ENCODE measurements around the gene TMEM130. TPM values are rescaled to one million over a fixed set of nuclear protein-coding genes. Genes with fewer than 3 reads are reported as not detected.

TMEM130 gene
- total RNA-seq, 4 donors from 2014 or later = 0.15 to 4.8 (median 1.2) TPM

DNA sequence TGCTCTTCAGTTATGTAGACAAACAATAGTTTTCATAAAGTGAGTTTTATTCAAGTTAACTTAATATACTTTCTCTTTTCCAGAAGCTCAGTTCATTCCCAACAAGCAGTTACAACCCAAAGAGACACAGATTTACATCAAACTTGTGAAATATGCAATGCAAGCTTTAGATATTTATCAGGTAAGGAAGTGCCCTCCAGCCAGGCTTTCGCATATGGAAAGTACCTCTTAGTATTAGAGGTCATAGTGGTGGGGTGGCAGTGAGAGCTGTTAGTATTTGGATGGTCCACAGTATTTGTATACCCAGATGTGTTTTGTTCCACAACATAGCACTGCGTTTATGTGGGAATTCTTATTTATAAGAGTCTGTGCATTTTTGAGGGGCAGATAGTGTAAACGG lies 40.6 kb upstream of the TMEM130 start:
- WGBS, 2 donors (ENCODE audit: low coverage in 1 of 2) = 87 to 97% methylated on average over 3 of the region's 3 CpGs
- Histone ChIP-seq H3K9me3 (no peaks in the 10 kb centered on the region), H3K4me3 (no peak overlapping the region), H3K27ac (no peak overlapping the region), H3K27me3 (no peaks in the 10 kb centered on the region), H3K4me1 (no peaks in the 10 kb centered on the region), H3K36me3 (peaks cover 3 to 97% of the 10 kb centered on the region in 2 donors)
- no peak for ATAC-seq
- no peak for TF ChIP-seq POLR2A (IDR thresholded peaks at IDR 0.05)
- no peak for TF ChIP-seq EP300 (IDR thresholded peaks at IDR 0.05)
- no peak for TF ChIP-seq POLR2AphosphoS5 (IDR thresholded peaks at IDR 0.05)
- TF ChIP-seq, protein P1, sequence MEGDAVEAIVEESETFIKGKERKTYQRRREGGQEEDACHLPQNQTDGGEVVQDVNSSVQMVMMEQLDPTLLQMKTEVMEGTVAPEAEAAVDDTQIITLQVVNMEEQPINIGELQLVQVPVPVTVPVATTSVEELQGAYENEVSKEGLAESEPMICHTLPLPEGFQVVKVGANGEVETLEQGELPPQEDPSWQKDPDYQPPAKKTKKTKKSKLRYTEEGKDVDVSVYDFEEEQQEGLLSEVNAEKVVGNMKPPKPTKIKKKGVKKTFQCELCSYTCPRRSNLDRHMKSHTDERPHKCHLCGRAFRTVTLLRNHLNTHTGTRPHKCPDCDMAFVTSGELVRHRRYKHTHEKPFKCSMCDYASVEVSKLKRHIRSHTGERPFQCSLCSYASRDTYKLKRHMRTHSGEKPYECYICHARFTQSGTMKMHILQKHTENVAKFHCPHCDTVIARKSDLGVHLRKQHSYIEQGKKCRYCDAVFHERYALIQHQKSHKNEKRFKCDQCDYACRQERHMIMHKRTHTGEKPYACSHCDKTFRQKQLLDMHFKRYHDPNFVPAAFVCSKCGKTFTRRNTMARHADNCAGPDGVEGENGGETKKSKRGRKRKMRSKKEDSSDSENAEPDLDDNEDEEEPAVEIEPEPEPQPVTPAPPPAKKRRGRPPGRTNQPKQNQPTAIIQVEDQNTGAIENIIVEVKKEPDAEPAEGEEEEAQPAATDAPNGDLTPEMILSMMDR (IDR thresholded peaks at IDR 0.05) = no peak

DNA sequence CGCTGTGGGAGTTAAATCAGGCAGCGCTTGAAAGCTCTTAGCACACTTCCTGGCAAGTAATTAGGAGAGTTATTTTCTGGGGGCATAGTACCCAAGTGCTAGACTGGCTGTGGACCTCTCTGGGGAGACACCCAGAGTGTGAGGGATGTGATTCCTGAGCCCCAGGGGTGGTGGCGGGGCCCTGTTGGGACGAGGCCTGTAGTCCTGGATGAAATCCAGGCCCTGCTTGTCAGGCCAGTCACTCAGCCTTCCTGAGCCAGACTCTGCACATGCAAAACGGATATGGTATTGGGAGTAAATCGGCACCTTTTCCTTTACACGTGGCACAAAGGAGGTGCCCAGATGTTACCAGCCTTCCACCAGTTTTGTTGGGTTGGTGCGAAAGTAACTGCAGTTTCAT lies 39.7 kb upstream of the TMEM130 start:
- Histone ChIP-seq H3K36me3 (peaks cover 3 to 100% of the 10 kb centered on the region in 2 donors), H3K4me1 (no peaks in the 10 kb centered on the region), H3K9me3 (no peaks in the 10 kb centered on the region), H3K27me3 (no peaks in the 10 kb centered on the region), H3K4me3 (no peak overlapping the region), H3K27ac (no peak overlapping the region)
- TF ChIP-seq POLR2AphosphoS5 (IDR thresholded peaks at IDR 0.05) (no peak), EP300 (IDR thresholded peaks at IDR 0.05) (no peak)
- TF ChIP-seq, protein P1 (IDR thresholded peaks at IDR 0.05) = no peak
- no peak for ATAC-seq
- WGBS, 2 donors (ENCODE audit: low coverage in 1 of 2) = 84 to 95% methylated on average over 4 to 6 of the region's 8 CpGs

DNA sequence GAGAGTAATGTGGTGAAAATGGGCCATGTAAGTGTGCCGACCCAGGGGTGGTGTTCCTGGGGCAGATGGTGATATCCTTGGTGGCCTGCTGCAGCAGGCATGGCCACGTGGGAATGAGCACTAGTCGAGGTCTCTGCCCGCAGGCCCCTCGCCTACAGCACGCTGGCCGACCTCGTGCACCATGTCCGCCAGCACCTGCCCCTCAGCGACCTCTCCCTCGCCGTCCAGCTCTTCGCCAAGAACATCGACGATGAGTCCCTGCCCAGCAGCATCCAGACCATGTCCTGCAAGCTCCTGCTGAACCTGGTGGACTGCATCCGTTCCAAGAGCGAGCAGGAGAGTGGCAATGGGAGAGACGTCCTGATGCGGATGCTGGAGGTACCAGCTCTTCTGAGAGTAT lies 38.8 kb upstream of the TMEM130 start:
- no peak overlapping the region for H3K4me3 ChIP-seq
- no peaks in the 10 kb centered on the region for H3K27me3 ChIP-seq
- no peaks in the 10 kb centered on the region for H3K9me3 ChIP-seq
- no peak overlapping the region for H3K27ac ChIP-seq
- H3K4me1 ChIP-seq = no peaks in the 10 kb centered on the region
- 90 to 94% methylated on average over 8 to 18 of the region's 19 CpGs for WGBS, 2 donors (ENCODE audit: low coverage in 1 of 2)
- peaks cover 3 to 100% of the 10 kb centered on the region in 2 donors for H3K36me3 ChIP-seq
- ATAC-seq = no peak
- TF ChIP-seq, protein P1 (IDR thresholded peaks at IDR 0.05) = no peak
- TF ChIP-seq EP300 (IDR thresholded peaks at IDR 0.05) (no peak), POLR2AphosphoS5 (IDR thresholded peaks at IDR 0.05) (no peak), POLR2A (IDR thresholded peaks at IDR 0.05) (no peak)

DNA sequence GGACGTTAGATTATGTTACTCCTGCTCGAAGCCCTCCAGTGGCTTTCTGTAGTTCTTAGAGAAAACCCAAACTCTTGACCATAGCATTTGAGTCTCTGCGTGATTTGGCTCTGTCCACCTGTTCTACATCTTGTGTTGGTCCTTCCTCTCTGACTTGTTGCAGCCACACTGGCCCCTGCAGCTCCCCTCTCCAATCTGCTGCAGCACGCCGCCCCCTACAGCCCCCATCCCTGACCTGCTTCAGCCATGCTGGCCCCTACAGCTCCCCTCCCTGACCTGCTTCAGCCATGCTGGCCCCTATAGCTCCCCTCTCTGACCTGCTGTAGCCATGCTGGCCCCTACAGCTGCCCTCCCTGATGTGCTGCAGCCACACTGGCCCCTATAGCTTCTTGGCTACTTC lies 37.8 kb upstream of the TMEM130 start:
- Histone ChIP-seq H3K4me1 (no peaks in the 10 kb centered on the region), H3K27me3 (no peaks in the 10 kb centered on the region), H3K4me3 (no peak overlapping the region), H3K36me3 (peaks cover 3 to 100% of the 10 kb centered on the region in 2 donors), H3K27ac (no peak overlapping the region), H3K9me3 (no peaks in the 10 kb centered on the region)
- ATAC-seq = no peak
- WGBS, 2 donors (ENCODE audit: low coverage in 1 of 2) = 88 to 89% methylated on average over 5 of the region's 5 CpGs
- no peak for TF ChIP-seq POLR2AphosphoS5 (IDR thresholded peaks at IDR 0.05)
- no peak for TF ChIP-seq EP300 (IDR thresholded peaks at IDR 0.05)
- TF ChIP-seq, protein P1 (IDR thresholded peaks at IDR 0.05) = no peak
- no peak for TF ChIP-seq POLR2A (IDR thresholded peaks at IDR 0.05)

DNA sequence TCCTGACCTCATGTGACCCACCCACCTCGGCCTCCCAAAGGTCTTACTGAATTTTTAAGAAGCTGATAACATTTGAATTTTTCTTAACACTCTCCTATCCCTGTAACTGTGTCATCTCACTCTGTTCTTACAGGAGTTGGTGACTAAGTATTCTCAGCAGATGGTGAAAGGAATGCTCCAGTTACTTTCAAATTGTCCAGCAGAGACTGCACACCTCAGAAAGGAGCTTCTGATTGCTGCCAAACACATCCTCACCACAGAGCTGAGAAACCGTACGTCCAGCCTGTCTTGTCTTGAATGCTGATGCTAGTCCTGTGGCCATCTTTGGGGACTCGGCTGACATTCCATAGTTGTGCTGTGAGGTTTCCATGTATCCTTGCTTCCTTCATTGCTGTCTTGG lies 33.4 kb upstream of the TMEM130 start:
- no peaks in the 10 kb centered on the region for H3K4me1 ChIP-seq
- WGBS, 2 donors (ENCODE audit: low coverage in 1 of 2) = 92 to 100% methylated on average over 1 to 4 of the region's 4 CpGs

More for the DNA sequence above, 33.4 kb upstream of the TMEM130 start:
- Histone ChIP-seq H3K36me3 (peaks cover 12 to 100% of the 10 kb centered on the region in 2 donors), H3K27ac (no peak overlapping the region), H3K4me3 (no peak overlapping the region), H3K27me3 (no peaks in the 10 kb centered on the region), H3K9me3 (no peaks in the 10 kb centered on the region)
- no peak for ATAC-seq
- TF ChIP-seq, protein P1 (IDR thresholded peaks at IDR 0.05) = no peak
- no peak for TF ChIP-seq POLR2AphosphoS5 (IDR thresholded peaks at IDR 0.05)
- TF ChIP-seq POLR2A (IDR thresholded peaks at IDR 0.05) = no peak
- no peak for TF ChIP-seq EP300 (IDR thresholded peaks at IDR 0.05)
